Neutrophil (primary cell): ENCODE data around the gene SHISAL2A.

Experiments used
- H3K27ac ChIP-seq: fragments of 200-600 bp; sonication (generic); 2 replicates; pipeline ENCODE4 v1.5.1; 2016; ENCODE audit warnings: mild to moderate bottlenecking, moderate library complexity
- H3K27me3 ChIP-seq: fragments of 200-600 bp; sonication (generic); 2 replicates; pipeline ENCODE4 v1.6.0; 2016; ENCODE audit warnings: mild to moderate bottlenecking
- H3K36me3 ChIP-seq: fragments of 200-600 bp; sonication (generic); 2 replicates; pipeline ENCODE4 v1.5.1; 2017
- H3K4me1 ChIP-seq, 2 experiments: fragments of 200-600 bp in 1 of 2; sonication (generic) in 1 of 2; 1 replicate in 1 of 2; 2 replicates in 1 of 2; pipeline versions ENCODE4 v1.5.1 to v1.6.1; 2013 to 2016; ENCODE audit warnings: low read depth in 1 of 2, low read length in 1 of 2, mild to moderate bottlenecking in 1 of 2, moderate library complexity in 1 of 2; ENCODE audit not compliant: control insufficient read depth in 1 of 2, insufficient read depth in 1 of 2
- H3K4me3 ChIP-seq, 2 experiments: fragments of 200-600 bp in 1 of 2; sonication (generic) in 1 of 2; 1 replicate in 1 of 2; 2 replicates in 1 of 2; pipeline ENCODE4 v1.5.1; 2013 to 2016; ENCODE audit warnings: low read depth in 1 of 2, low read length in 1 of 2, mild to moderate bottlenecking in 1 of 2, moderate library complexity in 1 of 2
- H3K9me3 ChIP-seq: fragments of 200-600 bp; sonication (generic); 2 replicates; pipeline ENCODE4 v1.5.1; 2016
- TF ChIP-seq, protein P1 (sequence below): fragments of 200-600 bp; sonication (generic); IDR thresholded peaks from 2 replicates; pipeline ENCODE4 v1.5.1; 2016; ENCODE audit warnings: antibody characterized with exemption

SHISAL2A gene

DNA sequence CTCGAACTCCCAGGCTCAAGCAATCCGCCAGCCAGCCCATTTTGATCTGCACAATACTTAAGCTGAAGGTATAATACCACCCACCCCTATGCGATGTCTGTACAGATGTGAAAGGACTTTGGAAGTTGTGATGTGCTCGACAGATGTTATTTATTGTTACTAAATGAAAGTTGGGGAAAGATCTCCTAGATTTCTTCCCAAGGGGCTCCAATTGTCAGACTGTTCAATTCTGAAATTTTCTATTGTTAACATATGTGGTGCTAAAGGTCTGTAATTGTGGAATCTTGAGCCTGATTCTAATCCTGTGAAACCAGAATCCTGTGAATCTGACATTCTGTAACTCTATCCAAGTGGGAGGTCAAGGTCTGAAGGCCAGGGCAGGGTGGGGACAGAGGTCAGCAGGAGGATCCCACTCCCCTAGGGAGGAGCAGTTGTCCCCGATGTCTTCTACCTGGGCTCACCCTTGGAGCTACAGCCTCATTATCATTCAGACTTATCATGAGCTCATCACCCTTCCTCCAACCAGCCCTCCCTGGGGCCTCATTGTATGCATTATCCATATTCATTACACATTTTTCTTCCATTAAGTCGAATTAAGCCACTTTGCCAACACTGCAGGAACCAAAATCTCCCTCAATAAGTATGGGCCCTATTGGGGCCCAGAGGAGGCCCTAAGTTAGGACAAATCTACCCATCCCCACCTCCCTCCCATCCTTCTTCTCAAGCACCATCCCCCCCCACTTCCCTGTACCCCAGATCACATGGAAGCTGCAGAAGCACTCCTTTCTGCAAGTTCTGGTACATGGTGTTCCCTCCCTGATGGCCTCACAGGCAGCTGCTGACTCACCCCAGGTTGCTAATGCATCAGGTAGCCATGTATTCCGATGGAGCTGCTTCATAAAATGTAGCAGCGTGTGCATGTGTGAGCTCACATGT, 32.3 kb downstream of the SHISAL2A start:
- no peaks in the 10 kb centered on the region for H3K4me1 ChIP-seq
- no peaks in the 10 kb centered on the region for H3K36me3 ChIP-seq
- H3K27ac ChIP-seq, result no peak overlapping the region
- no peaks in the 10 kb centered on the region for H3K9me3 ChIP-seq
- no peak overlapping the region for H3K4me3 ChIP-seq
- TF ChIP-seq, protein P1, sequence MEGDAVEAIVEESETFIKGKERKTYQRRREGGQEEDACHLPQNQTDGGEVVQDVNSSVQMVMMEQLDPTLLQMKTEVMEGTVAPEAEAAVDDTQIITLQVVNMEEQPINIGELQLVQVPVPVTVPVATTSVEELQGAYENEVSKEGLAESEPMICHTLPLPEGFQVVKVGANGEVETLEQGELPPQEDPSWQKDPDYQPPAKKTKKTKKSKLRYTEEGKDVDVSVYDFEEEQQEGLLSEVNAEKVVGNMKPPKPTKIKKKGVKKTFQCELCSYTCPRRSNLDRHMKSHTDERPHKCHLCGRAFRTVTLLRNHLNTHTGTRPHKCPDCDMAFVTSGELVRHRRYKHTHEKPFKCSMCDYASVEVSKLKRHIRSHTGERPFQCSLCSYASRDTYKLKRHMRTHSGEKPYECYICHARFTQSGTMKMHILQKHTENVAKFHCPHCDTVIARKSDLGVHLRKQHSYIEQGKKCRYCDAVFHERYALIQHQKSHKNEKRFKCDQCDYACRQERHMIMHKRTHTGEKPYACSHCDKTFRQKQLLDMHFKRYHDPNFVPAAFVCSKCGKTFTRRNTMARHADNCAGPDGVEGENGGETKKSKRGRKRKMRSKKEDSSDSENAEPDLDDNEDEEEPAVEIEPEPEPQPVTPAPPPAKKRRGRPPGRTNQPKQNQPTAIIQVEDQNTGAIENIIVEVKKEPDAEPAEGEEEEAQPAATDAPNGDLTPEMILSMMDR, result no peak
- H3K27me3 ChIP-seq, result no peaks in the 10 kb centered on the region

DNA sequence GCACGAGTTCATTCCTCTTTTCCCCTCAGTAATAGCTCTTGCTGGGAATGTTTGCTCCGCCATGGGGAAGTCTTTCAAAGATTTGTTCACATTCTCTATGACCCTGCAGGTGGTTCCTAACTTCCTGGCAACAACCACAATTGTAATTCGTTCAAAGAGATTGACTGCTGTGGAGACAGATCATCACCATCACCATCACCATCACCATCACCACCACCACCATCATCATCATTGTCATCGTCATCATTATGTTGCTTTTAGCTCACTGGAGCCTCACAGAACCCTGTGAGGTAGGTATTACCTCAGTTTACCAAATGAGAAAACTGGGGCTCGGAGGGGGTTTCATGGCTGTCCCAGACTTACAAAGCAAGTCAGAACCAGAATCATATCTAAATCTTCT, 34.3 kb downstream of the SHISAL2A start:
- Histone ChIP-seq H3K36me3 (no peaks in the 10 kb centered on the region), H3K4me1 (no peaks in the 10 kb centered on the region), H3K9me3 (no peaks in the 10 kb centered on the region), H3K4me3 (no peak overlapping the region), H3K27me3 (no peaks in the 10 kb centered on the region), H3K27ac (no peak overlapping the region)
- TF ChIP-seq, protein P1, result no peak

DNA sequence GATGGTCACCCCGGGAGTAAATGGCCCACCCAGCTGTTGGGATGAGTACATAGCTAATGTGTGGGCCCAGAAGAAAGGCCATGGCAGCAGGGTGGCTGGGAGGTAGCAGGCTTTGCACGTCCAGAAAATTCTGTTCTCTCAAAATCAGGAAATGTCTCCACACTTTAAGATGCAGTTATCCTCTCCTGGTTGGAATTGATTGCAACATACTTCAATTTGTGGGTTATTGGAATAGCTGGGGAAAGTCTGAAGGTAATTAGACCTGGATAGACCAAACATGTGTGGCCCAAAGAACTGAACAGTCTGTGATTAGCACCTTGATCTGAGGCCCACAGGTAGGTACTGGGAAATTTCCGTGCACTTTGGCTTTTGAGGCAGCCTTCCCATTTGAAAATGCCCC, 35.0 kb downstream of the SHISAL2A start:
- Histone ChIP-seq H3K4me1 (no peaks in the 10 kb centered on the region), H3K27ac (no peak overlapping the region), H3K27me3 (no peaks in the 10 kb centered on the region), H3K36me3 (no peaks in the 10 kb centered on the region), H3K9me3 (no peaks in the 10 kb centered on the region), H3K4me3 (no peak overlapping the region)
- TF ChIP-seq, protein P1, result no peak

DNA sequence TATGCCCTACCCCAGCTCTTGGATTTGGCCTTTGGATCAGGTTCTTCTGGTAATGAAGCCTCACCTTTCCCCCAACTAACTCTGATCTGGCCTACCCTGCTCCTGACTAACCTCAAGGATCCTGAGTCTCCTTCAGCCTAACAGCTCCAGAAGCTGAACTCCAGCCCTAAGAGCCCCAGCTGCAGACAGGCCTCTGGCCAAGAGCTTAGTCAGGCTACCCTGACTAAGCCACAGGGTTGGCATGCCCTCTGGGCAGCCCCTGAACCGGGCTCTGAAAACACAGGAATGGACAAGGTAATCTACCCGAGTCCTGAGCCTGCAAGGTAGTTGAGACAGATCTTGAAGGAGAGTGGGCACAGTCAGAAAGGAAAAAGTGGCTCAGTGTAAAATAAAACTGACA, 35.7 kb downstream of the SHISAL2A start:
- no peaks in the 10 kb centered on the region for H3K4me1 ChIP-seq
- no peaks in the 10 kb centered on the region for H3K27me3 ChIP-seq
- TF ChIP-seq, protein P1, result no peak
- H3K27ac ChIP-seq, result no peak overlapping the region
- H3K4me3 ChIP-seq, result no peak overlapping the region
- H3K36me3 ChIP-seq, result no peaks in the 10 kb centered on the region
- no peaks in the 10 kb centered on the region for H3K9me3 ChIP-seq

DNA sequence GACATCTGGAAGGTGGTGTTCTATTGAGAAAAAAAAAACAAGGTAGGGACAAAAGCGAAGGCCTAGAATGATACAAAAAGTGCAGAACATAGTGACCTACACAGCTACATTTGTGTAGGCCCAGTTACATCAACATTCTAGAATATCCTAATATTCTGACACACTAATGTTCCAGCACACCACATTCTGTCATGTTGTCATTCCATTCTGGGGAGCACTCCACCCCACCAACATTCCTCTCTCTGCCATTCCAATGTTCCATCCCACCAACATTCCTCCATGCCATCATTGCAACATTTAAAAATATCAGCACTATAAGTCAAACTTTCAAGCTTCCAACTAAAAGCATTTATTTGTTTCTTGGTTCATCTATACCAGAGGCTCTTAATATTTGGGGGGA, 36.7 kb downstream of the SHISAL2A start:
- TF ChIP-seq, protein P1, result no peak
- Histone ChIP-seq H3K36me3 (no peaks in the 10 kb centered on the region), H3K4me3 (no peak overlapping the region), H3K27me3 (no peaks in the 10 kb centered on the region), H3K27ac (no peak overlapping the region), H3K9me3 (no peaks in the 10 kb centered on the region), H3K4me1 (no peaks in the 10 kb centered on the region)
